ENCODE results near the gene CLIC5.

The CLIC5 gene

DNA sequence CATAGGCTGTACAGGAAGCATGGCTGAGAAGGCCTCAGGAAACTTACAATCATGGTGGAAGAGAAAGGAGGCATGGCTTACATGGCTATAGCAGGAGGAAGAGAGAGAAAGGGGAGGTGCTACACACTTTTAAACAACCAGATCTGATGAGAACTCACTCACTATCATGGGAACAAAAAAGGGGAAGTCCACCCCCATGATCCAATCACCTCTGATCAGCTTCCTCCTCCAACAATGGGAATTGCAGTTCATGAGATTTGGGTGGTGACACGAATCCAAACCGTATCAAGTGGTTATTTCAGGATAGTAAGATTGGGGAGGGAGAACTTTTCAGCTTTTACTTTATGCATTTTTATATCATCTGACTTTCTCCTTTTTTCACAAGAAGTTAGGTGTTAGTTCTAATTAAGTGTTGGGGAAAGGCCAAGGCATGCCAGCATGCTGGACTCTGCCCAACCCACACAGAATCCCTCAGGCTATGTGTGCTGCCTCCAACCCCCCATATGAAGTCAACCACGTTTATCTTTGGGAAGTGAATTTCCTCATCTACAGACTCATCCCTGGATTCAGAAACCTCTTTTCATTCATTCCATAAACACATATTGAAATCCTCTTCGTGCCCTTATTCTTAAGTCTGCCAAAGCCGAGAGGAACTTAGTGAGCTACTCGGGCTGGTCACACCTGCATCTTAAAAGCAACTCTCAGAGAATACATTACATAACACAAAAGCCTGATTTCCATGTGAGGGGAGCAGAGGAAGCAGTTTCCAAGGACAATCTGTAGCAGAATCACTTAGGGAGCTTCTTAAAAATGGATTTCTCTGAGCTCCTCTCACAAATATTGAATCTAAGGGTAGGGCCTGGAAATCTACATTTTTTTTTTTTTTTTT, 16.7 kb upstream of the CLIC5 start:
- DNase-seq, result no peak

DNA sequence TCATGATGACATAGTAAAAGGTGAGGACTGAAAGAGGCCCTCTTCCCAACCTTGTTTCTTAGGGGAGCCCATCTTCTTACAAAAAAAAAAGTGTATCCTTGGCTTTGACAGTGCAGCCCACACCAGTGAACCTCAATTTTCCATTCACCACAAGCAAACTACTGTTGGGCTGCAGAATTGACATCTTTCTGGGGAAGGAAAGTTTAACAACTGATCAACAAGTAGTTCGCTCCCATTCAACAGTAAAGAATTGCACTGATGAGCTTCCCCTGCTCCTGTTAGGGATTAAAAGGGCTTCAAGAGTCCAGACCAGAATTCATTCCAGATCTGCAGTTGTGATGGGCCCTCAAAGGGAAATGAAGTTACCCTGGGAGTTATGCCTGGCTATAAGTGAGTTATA, 13.9 kb upstream of the CLIC5 start:
- no peak for DNase-seq

DNA sequence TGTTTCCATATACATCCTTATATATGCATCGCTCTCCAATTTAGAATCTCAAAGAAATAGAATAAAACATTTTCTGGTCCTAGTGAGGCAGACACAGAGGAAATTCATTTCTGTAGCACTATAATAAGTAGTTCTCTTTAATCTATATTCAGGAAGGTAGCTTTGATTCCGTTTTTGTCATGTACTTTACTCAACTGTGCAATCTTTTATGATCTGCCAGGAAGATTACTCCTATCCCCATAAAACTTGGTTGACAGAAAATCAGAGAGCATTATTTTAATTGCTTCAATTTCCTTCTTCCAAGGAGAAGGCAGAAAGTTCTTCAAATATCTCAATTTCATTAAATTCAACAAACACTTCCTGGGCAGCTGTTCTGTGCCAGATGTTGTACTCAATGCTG, 10.6 kb upstream of the CLIC5 start:
- no peak for DNase-seq

DNA sequence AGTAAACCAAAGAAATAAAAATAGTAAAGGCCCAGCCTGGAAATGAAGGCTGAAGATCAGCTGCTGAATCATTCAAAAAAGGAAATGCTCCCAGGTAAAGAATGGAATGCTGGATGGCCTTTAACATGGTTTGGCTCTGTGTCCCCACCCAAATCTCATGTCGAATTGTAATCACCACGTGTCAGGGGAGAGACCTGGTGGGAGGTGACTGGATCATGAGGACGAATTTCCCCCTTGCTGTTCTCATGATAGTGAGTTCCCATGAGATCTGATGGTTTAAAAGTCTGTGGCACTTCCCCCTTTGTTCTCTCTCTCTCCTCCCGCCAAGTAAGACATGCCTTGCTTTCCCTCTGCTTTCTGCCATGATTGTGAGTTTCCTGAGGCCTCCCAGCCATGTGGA, 9.9 kb upstream of the CLIC5 start:
- no peak for DNase-seq

DNA sequence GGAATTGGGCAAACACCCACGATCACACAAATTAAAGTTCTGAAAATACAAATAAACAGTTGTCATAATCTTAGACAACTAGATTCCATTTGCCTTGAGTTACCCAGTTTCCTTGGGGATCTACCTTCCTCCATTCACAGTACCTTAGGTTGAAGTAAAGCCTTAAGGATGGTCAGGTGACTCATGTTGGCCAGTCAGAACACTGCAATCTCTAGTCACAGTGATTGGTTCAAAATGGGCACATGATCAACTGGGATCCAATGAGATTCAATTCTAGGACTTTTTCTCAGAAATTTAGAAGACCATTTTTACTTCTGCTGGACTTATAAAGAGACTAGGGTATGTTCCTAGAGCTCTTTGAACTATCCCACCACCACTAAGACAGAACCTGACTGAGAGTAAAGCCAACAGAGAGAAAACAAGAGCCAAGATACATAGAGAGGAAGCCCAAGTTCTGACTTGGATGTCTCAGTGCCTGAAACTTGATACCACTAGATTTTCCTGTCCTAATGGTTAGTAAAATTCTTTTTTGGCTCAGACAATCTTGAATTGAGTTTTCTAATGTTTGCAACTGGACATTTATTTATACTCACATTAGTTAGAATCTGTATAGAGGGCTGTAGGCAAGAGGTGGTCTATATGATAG, 8.6 kb upstream of the CLIC5 start:
- DNase-seq, result no peak

DNA sequence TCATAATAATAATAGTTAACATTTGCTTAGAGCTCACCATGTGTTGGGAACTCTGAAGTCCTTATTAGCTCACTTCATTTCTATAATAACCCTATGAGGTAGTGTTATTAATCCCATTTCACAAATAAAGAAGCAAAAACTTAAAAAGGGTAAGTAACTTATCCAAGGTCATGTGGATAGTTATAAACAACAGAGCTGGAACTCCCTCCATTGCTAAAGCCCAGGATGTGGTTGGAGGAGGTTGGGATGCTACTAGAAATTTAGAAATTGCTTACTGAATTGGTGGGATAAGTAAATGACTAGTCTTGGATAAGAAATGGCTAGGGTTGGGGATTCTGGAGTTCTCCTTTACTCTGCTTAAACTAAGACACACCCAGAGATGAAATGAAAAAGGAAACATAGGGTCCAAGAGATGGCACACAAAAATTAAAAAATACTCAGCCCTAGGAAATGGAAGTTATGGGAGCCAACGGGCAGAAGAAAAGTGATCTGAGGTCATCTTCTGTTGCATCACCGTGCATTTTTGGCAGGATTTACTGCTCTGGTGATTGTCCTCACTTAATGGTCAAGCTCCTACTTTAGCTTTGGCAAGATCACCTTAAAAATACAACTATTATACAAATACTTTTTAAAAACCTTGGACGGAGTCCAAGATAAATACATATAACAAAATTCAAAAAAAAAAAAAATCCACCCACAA, 7.7 kb upstream of the CLIC5 start:
- DNase-seq, result no peak

DNA sequence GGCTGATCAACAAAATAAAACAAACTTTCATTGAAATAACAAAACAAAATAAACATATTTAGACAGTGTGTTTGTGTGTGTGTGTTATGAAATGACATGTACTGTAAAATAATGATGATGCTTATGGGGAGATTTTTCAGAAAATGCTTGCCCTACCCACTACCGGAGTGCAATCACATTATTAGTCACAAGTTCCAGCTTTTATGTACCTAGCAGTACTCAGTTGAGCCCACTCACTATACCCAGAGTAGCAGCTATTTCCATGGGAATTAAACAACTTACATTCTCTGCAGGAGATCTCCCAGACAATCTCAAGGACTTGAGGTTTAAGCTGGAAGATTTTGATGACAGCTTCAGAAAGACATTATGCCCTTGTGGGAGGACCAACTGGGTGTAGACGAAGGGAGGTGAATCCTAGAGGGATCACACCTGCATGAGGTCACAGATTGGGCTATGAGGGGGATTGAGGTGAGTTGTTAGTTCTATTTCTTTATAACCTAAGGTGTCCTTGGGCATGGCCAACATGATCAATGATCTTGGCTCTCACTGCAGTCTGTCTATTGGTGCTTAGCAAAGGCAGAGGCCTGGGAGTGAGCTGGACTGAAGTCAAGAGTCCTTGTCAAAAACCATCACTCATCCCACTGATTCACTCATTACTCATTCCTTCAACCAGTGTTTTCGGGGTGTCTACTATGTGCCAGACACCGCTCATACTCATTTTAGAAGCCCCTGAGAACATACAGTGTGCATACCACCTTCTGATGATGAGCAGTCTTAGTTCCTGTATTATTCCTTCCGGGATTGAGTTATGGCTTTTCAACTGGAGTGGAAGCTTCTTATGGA, 6.7 kb upstream of the CLIC5 start:
- DNase-seq, result no peak

DNA sequence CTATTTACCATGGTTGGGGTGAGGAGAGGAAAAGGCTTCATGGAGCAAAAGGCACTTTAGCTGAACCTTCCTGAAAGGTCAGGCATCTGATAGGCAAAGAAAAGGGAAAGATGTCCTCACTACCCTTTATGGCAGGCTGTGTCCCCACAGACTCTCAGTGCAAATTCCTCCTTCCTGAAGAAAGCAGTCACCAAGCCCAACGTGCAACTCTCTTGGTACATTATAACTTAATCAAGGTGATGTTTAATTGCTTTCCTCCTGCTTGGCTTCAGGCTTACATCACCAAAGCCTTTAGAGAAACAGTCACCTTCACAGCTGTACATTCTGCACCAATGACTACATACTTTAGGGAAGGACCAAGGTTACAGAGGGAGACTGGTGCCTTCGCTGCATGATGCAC, 2.1 kb upstream of the CLIC5 start:
- DNase-seq, result no peak

DNA sequence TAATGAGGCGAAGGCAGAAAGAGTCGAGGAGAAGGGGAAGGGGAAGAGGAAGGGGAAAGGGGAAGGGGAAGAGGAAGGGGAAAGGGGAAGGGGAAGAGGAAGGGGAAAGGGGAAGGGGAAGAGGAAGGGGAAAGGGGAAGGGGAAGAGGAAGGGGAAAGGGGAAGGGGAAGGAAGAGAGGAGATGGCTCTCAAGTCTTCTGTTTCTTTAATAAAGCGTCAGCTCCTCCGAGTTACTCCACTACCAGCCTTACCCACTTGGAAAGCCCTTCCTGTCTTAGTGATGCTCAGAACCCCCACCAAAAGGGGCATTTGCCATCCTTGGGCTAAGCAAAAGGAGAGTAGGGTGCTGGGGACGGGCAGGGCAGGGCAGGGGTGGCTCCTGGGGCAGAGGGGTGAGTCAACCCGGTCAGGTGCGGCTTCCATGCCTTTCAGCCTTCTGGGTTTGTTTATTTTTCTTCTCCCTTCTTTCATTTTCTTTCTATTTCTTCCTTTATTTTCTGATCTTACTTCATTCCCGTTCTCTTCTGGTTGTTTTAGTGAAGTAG, 476 bp upstream of the CLIC5 start:
- DNase-seq, result no peak

DNA sequence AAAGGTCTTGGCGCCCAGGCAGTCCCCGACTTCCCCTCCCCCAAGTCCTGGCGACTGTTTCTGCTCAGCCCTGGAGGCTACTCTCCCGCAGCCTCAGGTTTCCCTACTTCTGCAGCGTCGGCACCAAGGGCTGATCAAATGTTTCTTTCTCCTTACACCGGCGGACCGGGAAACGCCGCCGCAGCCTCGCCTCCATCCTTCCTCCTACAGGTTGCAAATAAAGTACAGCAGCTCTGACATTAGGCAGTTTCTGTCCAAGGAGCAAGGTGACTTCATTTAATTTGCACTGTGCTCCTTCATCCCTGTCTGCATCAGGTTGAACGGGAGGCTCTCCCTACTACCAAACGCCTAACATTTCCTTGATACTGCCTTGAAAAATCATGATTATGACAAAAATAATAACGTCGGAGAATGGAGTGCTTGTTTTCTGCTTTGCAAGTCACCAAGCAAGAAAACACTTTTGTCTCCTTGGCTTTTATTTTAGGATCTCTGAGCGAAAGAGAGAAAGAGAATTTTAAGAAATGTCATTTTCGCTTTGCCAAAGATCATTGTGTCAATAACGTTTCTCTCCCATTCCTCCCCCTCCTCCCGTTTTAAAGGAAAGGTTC, 1.0 kb downstream of the CLIC5 start:
- DNase-seq, result peak; percentile 16

DNA sequence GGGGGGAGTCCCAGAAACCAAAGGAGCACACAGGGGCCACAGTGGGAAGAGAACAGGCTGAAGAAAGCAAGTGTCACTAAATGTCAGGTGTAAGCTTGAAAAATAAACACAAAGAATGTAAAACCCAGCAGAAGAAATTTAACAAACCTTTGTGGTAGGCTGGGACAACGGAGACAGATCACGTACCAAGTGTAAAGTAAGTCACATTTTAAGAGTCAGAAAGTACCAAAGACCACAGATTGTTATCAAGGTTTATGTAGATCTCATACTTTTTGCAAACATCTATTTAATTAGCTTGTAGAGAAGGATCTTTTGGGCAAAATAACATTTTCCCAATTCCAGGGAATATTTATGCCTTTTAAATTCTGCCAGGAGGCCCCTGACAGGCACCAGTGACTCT, 1.6 kb downstream of the CLIC5 start:
- DNase-seq, result no peak

DNA sequence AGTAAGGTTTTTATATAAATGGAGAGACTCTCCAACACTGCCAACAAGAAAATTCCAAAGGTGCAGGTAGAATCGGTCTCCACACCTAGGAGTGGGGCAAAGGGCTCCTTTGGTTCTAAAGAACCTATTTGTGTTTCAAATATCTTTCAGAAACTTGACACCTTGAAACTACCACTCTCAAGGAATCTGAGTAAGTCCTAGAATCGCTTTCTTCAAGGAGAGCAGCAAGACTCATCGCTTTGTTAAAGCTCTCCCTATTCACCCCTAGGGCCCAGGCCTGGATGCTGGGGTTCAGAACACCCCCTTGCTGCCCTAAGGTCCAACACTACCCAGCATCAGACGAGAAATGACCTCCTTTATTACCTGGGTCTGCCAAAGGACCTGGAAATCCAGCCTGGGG, 2.0 kb downstream of the CLIC5 start:
- no peak for DNase-seq

DNA sequence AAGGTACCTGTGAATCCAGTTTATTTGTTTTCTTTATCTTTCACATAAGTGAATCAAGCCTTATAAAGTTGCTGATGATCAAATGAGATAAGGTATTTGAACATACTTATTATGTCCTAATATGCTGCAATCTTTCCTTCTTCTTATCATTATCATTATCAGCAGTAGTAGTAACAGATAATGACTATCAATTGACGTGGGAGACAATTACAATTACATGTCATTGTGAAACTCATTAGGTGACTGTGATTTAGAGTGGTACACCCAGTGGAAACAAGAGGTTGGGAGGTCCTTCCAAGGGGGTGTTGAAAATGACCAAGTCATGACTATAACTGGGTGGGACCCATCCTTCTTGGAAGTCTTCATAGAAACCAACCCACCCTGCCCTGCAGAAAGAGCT, 2.8 kb downstream of the CLIC5 start:
- DNase-seq, result no peak

DNA sequence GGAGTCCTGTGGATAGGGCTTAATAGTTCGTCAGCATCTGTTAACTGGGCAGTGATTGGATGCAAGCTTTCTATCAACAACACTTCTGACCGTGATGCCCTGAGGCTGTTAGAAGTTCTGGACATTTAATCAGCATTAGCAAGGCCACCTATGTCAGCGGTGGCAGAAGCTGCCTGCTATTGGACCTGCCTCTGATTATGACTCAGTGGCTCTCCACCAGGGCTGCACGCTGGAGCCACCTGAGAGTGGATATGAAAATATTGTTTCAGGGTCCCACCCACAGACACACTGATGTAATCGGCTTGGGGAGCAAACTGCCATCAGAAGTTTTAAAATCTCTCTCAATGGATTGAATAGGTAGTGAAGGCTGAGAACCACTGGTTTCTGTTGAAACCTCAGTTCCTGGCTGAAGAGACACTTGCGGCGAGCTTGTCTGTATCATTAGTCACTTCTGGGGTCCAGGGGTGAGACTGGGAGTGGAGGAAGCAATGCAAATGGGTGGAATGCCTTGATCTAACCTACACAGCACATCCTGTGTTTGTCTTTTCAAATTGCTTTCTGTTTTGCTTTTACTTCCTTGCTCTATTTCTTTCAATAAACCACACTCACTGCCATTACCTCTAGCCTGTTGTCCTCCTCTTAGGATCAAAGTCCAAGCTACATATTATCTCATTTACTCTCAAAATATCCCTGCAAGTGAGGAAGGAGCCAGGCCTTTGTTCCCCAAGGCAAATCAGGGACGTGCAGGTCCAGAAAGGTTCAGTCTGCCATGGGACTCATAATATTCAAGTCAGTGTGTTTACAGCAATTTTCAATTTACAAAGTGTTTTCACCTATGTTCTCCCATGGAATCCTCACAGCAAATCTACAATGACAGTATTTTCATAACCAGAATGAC, 4.2 kb downstream of the CLIC5 start:
- no peak for DNase-seq

DNA sequence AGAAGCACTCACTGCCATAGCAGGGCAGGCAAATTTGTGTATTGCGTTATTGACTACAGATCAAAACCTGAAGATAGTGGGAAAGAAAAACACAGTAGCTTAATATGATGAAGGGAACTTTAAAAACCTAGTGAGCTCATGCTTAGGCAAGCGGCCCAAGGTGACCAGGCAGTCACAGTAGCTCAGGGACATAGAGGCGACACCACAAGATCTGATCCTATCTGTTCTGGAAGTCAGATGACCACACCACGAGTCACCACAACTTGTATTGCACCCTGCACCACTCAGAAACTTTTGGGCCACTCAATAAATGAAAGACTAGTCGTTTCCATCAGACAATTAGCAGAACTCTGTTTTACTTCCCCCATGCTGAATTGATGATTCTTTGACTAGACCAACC, 4.9 kb downstream of the CLIC5 start:
- no peak for DNase-seq

DNA sequence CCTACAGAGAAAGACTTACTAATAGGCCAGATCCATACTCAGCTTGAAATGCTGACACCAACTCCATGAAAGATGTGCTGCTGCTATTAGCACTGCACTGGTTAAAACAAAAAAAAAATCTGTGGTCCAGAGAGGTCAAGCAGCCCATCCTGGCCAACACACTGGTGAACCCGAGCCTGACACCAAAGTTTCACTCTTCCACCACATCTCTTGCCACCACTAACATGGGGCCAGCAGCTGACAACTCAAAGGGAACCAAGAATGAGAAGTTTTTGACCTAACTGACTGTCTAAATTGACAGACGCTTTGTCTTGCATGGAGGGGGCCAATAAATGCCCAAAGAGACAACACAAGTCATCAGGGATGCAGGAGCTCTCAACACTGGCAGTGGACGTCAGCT, 5.4 kb downstream of the CLIC5 start:
- no peak for DNase-seq

DNA sequence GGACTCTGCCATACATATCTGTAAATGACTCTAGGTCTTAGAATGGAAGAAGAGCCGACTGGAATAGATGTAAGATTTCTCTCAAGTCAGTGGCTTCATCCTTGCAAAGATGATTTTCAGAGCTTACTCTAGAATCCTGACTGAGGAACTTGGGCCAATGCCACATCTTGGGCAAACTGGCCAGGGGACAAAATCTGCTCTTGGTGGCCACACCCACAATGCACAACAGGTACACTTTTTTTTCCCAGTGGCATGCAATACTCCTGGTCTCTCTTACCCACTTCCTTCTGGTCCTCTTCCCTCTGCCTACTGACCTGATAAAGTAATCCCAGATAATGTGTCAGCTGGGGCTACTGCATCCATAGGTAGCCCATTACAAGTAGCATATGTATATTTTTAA, 13.4 kb downstream of the CLIC5 start:
- DNase-seq, result no peak

DNA sequence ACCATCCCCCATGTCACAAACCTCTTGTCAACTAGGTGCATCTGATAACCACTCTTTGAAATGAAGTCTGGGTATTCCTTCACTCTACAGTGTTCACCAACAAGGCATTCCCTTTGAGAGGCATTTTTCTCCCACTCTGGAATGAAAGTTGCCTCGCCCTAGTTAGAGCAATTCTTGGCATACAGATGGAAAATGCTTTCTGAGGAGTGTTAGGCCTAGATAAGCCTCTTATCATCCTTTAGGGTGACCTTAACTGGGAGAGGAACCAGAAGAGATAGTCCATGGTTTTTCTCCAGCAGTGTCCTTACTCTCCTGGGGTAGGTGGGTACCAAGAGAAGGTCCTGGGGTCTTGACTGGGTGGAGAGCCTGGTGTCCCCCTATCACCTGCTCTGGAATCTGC, 14.8 kb downstream of the CLIC5 start:
- no peak for DNase-seq

DNA sequence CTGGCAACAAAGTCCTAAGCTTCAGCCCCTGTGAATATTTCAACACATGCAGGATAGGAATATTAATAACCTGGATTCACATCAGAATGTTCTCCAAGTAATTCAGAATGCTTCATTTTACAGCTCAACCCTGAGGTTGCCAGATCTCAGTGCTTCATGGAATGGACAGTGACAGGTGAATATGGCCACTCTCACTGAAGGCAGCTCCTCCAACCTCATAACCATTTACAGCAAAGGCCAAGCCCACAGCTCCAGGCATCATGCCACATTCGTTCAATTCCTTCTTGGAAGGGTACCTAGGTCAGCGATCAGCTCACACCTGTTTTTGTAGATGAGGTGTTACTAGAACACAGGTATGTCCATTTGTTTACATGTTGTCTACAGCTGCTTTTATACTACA, 17.1 kb downstream of the CLIC5 start:
- no peak for DNase-seq

DNA sequence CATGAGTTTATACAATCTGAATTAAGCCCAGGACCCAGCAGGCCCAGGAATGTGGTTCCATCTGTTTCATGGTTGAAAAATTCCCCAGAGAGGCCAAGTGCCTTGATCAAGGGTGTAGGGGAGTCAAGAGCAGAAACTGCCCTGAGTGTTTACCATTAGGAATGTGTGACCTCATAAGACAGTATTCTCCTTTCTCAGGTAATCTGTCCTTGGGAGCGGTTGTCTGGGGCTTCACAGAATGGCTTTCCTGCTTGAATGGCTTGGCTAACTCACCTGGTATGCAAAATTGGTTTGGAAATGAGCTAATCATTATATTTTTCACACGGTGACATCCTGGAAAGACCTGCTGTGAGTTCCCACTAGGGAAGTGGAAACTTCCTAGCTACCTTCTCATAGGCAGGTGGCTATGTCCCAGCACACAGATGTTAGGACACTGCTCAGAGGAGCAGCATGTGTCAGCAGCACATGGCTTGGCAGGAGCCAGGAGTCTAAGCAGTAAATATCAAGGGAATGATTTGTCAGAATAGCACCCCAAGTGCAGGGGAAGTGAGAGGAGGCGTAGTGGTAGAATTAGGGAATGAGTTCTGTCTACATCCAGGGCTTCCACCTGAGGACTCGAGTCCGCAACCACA, 17.7 kb downstream of the CLIC5 start:
- no peak for DNase-seq

DNA sequence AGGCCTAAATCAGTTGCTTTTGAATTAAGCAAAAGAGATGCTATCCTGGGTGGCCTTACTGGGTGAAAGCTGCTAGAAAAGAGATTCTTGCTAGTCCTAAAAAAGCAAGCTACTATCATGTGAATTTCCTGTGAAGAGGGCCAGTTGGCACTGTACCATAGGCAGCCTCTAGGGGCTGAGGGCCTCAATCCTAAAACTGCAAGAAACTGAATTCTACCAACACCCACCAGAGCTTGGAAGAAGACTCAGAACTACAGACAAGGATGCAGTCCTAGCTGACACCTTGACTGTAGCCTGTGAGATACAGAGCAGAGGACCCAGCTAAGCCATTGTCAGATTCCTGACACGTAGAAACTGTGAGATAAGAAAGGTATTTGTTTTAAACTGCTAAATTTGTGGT, 24.5 kb downstream of the CLIC5 start:
- no peak for DNase-seq

Measured in NCI-H510A treated with DMSO at 0.1 percent for 48 hours (cell line).